Subcutaneous abdominal adipose tissue (tissue), 5 donors: ENCODE data around the gene NLGN3.

Source experiments
- H3K27ac ChIP-seq: one replicate; pipeline ENCODE4 v1.7.0; 2013; ENCODE audit warnings: low read depth, mild to moderate bottlenecking, inconsistent platforms, low read length, moderate library complexity
- H3K27me3 ChIP-seq, 5 donors: one replicate each; pipeline ENCODE4 v1.7.0; 2013; ENCODE audit warnings: low read length in 5 of 5, inconsistent platforms in 1 of 5; ENCODE audit not compliant: control insufficient read depth in 5 of 5, insufficient read depth in 4 of 5
- H3K36me3 ChIP-seq, 5 donors: one replicate each; pipeline ENCODE4 v1.7.0; 2013; ENCODE audit warnings: low read length in 5 of 5; ENCODE audit not compliant: control insufficient read depth in 5 of 5, insufficient read depth in 5 of 5
- H3K4me1 ChIP-seq, 5 donors: one replicate each; pipeline ENCODE4 v1.7.0; 2013; ENCODE audit warnings: low read length in 5 of 5, mild to moderate bottlenecking in 3 of 5, moderate library complexity in 1 of 5; ENCODE audit not compliant: control insufficient read depth in 5 of 5, insufficient read depth in 5 of 5
- H3K4me3 ChIP-seq, 5 donors: one replicate each; pipeline ENCODE4 v1.7.0; 2013; ENCODE audit warnings: low read length in 5 of 5, low read depth in 1 of 5
- H3K9ac ChIP-seq, 5 donors: one replicate each; pipeline ENCODE4 v1.7.0; 2013; ENCODE audit warnings: low read length in 5 of 5, mild to moderate bottlenecking in 4 of 5, moderate library complexity in 3 of 5
- H3K9me3 ChIP-seq, 5 donors: one replicate each; pipeline ENCODE4 v1.7.0; 2013; ENCODE audit warnings: low read length in 5 of 5; ENCODE audit not compliant: control insufficient read depth in 5 of 5
- donor health status: healthy.
- donor health status: healthy.
- donor health status: healthy.
- donor health status: healthy.
- donor health status: healthy.

Gene NLGN3

DNA sequence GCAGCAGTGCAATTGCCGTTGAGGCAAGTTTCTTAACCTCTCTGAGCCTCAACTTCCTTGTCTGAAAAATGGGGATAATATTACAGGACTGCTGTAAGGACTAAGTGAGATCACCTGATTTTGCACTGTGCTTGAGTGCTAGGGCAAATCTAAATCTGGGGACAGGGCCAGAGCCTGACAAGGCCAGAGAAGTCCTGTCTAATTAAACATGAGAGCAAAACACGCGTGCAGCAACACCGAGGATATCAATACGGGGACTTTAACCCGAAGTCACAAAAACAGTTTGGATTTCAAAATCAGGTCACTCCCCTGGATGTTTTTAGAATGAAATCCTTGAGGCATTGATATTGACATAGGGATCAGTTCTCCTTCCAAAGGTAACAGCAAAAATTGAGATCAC is 72.7 kb downstream of the NLGN3 start:
- H3K9me3 ChIP-seq = no peaks in the 10 kb centered on the region
- no peaks in the 10 kb centered on the region for H3K4me1 ChIP-seq
- H3K27me3 ChIP-seq = peaks cover 10 to 23% (median 20%) of the 10 kb centered on the region in 5 donors
- no peak overlapping the region for H3K9ac ChIP-seq
- no peak overlapping the region for H3K27ac ChIP-seq
- no peaks in the 10 kb centered on the region for H3K36me3 ChIP-seq
- H3K4me3 ChIP-seq = no peak overlapping the region
